ENCODE results near the gene SUGCT. TPM values are rescaled to one million over a fixed set of nuclear protein-coding genes. Genes with fewer than 3 reads are reported as not detected.
A peak's percentile ranks its signal among the peaks of the same experiment; 100 is the strongest.
"Not testable (repeated sequence)": the region's sequence is repeated elsewhere in the genome, so short reads cannot be mapped to it uniquely, and the experiment has no call there.

The SUGCT gene
- total RNA-seq, 4 donors from 2014 or later: 0.83 to 7.1 (median 3.2) TPM

GRCh38 chr7:40122940-40123254, 11.9 kb upstream of the SUGCT start:
- H3K9me3 ChIP-seq: no peaks in the 10 kb centered on the region
- 83 to 92% methylated on average over 2 of the region's 2 CpGs for WGBS, 2 donors
- DNase-seq: no peak
- H3K27me3 ChIP-seq: no peaks in the 10 kb centered on the region
- no peak overlapping the region for H3K4me3 ChIP-seq
- no peak for TF ChIP-seq POLR2A (IDR thresholded peaks at IDR 0.05)
- H3K27ac ChIP-seq: no peak overlapping the region
- intact Hi-C loops (cut with DNase I): no loop called here
- H3K4me1 ChIP-seq: peaks cover 0 to 1% (median 0%) of the 10 kb centered on the region in 3 donors
- H3K36me3 ChIP-seq: no peaks in the 10 kb centered on the region

GRCh38 chr7:40133561-40134427, 1.0 kb upstream of the SUGCT start:
- H3K27ac ChIP-seq: peak overlapping the region; percentile 89 to 97 (median 92)
- intact Hi-C loops (cut with DNase I): no loop called here
- TF ChIP-seq CTCF (IDR thresholded peaks at IDR 0.05) (no peak), POLR2A (IDR thresholded peaks at IDR 0.05) (no peak)
- 1 to 2% methylated on average over 16 to 29 of the region's 36 CpGs for WGBS, 2 donors
- H3K36me3 ChIP-seq: no peaks in the 10 kb centered on the region
- peaks cover 0 to 8% (median 0%) of the 10 kb centered on the region in 4 donors for H3K27me3 ChIP-seq
- no peaks in the 10 kb centered on the region for H3K9me3 ChIP-seq
- DNase-seq: no peak
- H3K4me1 ChIP-seq: peaks cover 0 to 45% (median 18%) of the 10 kb centered on the region in 3 donors
- H3K4me3 ChIP-seq: peak overlapping the region; percentile 83 to 99 (median 88)

GRCh38 chr7:40135317-40135610, 459 bp downstream of the SUGCT start:
- DNase-seq: no peak
- peaks cover 0 to 8% (median 0%) of the 10 kb centered on the region in 4 donors for H3K27me3 ChIP-seq
- peak overlapping the region; percentile 83 to 99 (median 88) for H3K4me3 ChIP-seq
- no peaks in the 10 kb centered on the region for H3K9me3 ChIP-seq
- intact Hi-C loops (cut with DNase I): no loop called here
- WGBS, 2 donors: 6 to 15% methylated on average over 8 to 17 of the region's 17 CpGs
- H3K27ac ChIP-seq: peak overlapping the region; percentile 89 to 97 (median 92)
- peaks cover 0 to 45% (median 18%) of the 10 kb centered on the region in 3 donors for H3K4me1 ChIP-seq
- TF ChIP-seq POLR2A (IDR thresholded peaks at IDR 0.05) (no peak), CTCF (IDR thresholded peaks at IDR 0.05) (no peak)
- H3K36me3 ChIP-seq: no peaks in the 10 kb centered on the region

GRCh38 chr7:40137563-40137962, 2.8 kb downstream of the SUGCT start:
- H3K36me3 ChIP-seq: no peaks in the 10 kb centered on the region
- H3K27me3 ChIP-seq: peaks cover 0 to 8% (median 0%) of the 10 kb centered on the region in 4 donors
- 85 to 90% methylated on average over 2 of the region's 2 CpGs for WGBS, 2 donors
- H3K4me3 ChIP-seq: no peak overlapping the region
- TF ChIP-seq POLR2A (IDR thresholded peaks at IDR 0.05): no peak
- no peak for TF ChIP-seq CTCF (IDR thresholded peaks at IDR 0.05)
- peaks cover 0 to 23% (median 10%) of the 10 kb centered on the region in 3 donors for H3K4me1 ChIP-seq
- intact Hi-C loops (cut with DNase I): no loop called here
- H3K9me3 ChIP-seq: no peaks in the 10 kb centered on the region
- DNase-seq: no peak
- no peak overlapping the region for H3K27ac ChIP-seq

- 80 to 88% methylated on average over 5 of the region's 5 CpGs for WGBS, 2 donors
- H3K36me3 ChIP-seq: no peaks in the 10 kb centered on the region
- no peak overlapping the region for H3K4me3 ChIP-seq
- peaks cover 0 to 8% (median 0%) of the 10 kb centered on the region in 4 donors for H3K27me3 ChIP-seq
- no peaks in the 10 kb centered on the region for H3K9me3 ChIP-seq
- peaks cover 0 to 11% (median 0%) of the 10 kb centered on the region in 3 donors for H3K4me1 ChIP-seq
- DNase-seq: no peak
- intact Hi-C loops (cut with DNase I): no loop called here
- H3K27ac ChIP-seq: no peak overlapping the region
- no peak for TF ChIP-seq POLR2A (IDR thresholded peaks at IDR 0.05)
- no peak for TF ChIP-seq CTCF (IDR thresholded peaks at IDR 0.05)
Observed at GRCh38 chr7:40138973-40139372, 4.2 kb downstream of the SUGCT start.

- H3K4me1 ChIP-seq; H3K27ac ChIP-seq; DNase-seq; H3K36me3 ChIP-seq; H3K9me3 ChIP-seq; H3K27me3 ChIP-seq; H3K4me3 ChIP-seq; intact Hi-C loops (cut with DNase I): not testable (repeated sequence)
- WGBS, 2 donors: 95 to 97% methylated on average over 13 of the region's 13 CpGs
Observed at GRCh38 chr7:40139891-40140290, 5.1 kb downstream of the SUGCT start.

- H3K27me3 ChIP-seq; H3K4me3 ChIP-seq; H3K9me3 ChIP-seq; intact Hi-C loops (cut with DNase I); H3K36me3 ChIP-seq; DNase-seq; H3K4me1 ChIP-seq: not testable (repeated sequence)
- 52 to 64% methylated on average over 5 of the region's 5 CpGs for WGBS, 2 donors
- H3K27ac ChIP-seq: peak overlapping the region in 1 of 4 donors; percentile 20
Observed at GRCh38 chr7:40141916-40142315, 7.1 kb downstream of the SUGCT start.

GRCh38 chr7:40145596-40146130, 10.9 kb downstream of the SUGCT start:
- DNase-seq; H3K4me1 ChIP-seq; intact Hi-C loops (cut with DNase I); H3K27ac ChIP-seq; H3K27me3 ChIP-seq; H3K4me3 ChIP-seq; H3K36me3 ChIP-seq; H3K9me3 ChIP-seq: not testable (repeated sequence)
- WGBS, 2 donors: 34 to 46% methylated on average over 3 of the region's 3 CpGs
